K562 (cell line): ENCODE results near the gene MPIG6B. TPM values are rescaled to one million over a fixed set of nuclear protein-coding genes. Genes with fewer than 3 reads are reported as not detected.

Experiments used
- ATAC-seq: fragments of 200-7000 bp; cut with Tn5 transposase; 3 replicates; pipeline ENCODE4 v1.9.1; 2020; ENCODE audit warnings: moderate library complexity
- BruUV-seq: library from RNA; stranded (reverse); fragments of 400-500 nt; replicated peaks from 2 replicates; lab custom pipeline; 2021; lab: Mats Ljungman, UMichigan
- CTCF ChIA-PET: fragments of 300-600 bp; formaldehyde crosslinking; extraction: SDS; loops from one replicate; lab custom pipeline; 2021; ENCODE audit warnings: low intra/inter-chr PET ratio; lab: Yijun Ruan, JAX
- POLR2A ChIA-PET: fragments of 300-600, 350-650 bp; sonication (Branson Sonifier 250); formaldehyde crosslinking; extraction: SDS; loops from one replicate; lab custom pipeline; 2021; ENCODE audit warnings: antibody characterized with exemption, inconsistent platforms; lab: Yijun Ruan, JAX
- DNase-seq, 4 experiments: peaks; one replicate each; pipeline versions ENCODE4 v3.0.0 to v3.0.0-alpha.2; 2011 to 2018; ENCODE audit warnings: low spot score in 3 of 4, mixed read lengths in 3 of 4; ENCODE audit errors: extremely low read depth in 1 of 4
- FAIRE-seq: peaks from 2 replicates; lab custom pipeline; 2011; peaks lifted over from hg19 to GRCh38; lab: Jason Lieb, UNC
- H2AFZ ChIP-seq: 2 replicates; pipeline ENCODE4 v1.6.0; 2011; ENCODE audit warnings: low read depth, low read length, control low read depth, inconsistent platforms
- H3K27ac ChIP-seq: fragments of 200-600 bp; 3 replicates; pipeline ENCODE4 v1.8.0; 2011; ENCODE audit warnings: low read depth, mild to moderate bottlenecking, control low read depth, inconsistent platforms, low read length, moderate library complexity, mixed read lengths; ENCODE audit errors: extremely low read depth
- H3K27me3 ChIP-seq, 2 experiments: fragments of 300-600 bp in 1 of 2; 2 replicates in 1 of 2; 3 replicates in 1 of 2; pipeline versions ENCODE4 v1.6.0 to v1.8.0; 2011; ENCODE audit warnings: inconsistent platforms in 2 of 2, low read length in 2 of 2, mild to moderate bottlenecking in 1 of 2, mixed read lengths in 1 of 2, moderate library complexity in 1 of 2; ENCODE audit not compliant: control insufficient read depth in 2 of 2, insufficient read depth in 2 of 2
- H3K36me3 ChIP-seq: fragments of 300-600 bp; 3 replicates; pipeline ENCODE4 v1.8.0; 2011; ENCODE audit warnings: mild to moderate bottlenecking, low read length, inconsistent platforms; ENCODE audit not compliant: control insufficient read depth, insufficient read depth
- H3K4me1 ChIP-seq, 2 experiments: fragments of 200-600 bp in 1 of 2; replicated peaks in 1 of 2; 2 replicates in 1 of 2; 3 replicates in 1 of 2; pipeline versions ENCODE4 v1.5.1 to v1.8.0; 2011; ENCODE audit warnings: inconsistent platforms in 2 of 2, low read length in 2 of 2, mild to moderate bottlenecking in 1 of 2, mixed read lengths in 1 of 2, moderate library complexity in 1 of 2; ENCODE audit not compliant: control insufficient read depth in 2 of 2, insufficient read depth in 2 of 2
- H3K4me2 ChIP-seq: 2 replicates; pipeline ENCODE4 v1.6.1; 2011; ENCODE audit warnings: low read length, control low read depth, inconsistent platforms, mixed read lengths; ENCODE audit not compliant: insufficient read depth
- H3K4me3 ChIP-seq: fragments of 200-600 bp; sonication (generic), shearing (Covaris generic); 2 replicates; pipeline ENCODE4 v1.5.1; 2016; ENCODE audit warnings: control low read depth, inconsistent platforms
- H3K79me2 ChIP-seq: fragments of 200-600 bp; 3 replicates; pipeline ENCODE4 v1.8.0; 2011; ENCODE audit warnings: low read length, inconsistent platforms; ENCODE audit not compliant: control insufficient read depth, insufficient read depth
- H3K9ac ChIP-seq, 2 experiments: 2 replicates each; pipeline versions ENCODE4 v1.6.0 to v1.6.1; 2011; ENCODE audit warnings: low read depth in 2 of 2, low read length in 2 of 2, control low read depth in 1 of 2, inconsistent platforms in 1 of 2, mild to moderate bottlenecking in 1 of 2, mixed read lengths in 1 of 2; ENCODE audit not compliant: insufficient read depth in 1 of 2
- H3K9me1 ChIP-seq: one replicate; pipeline ENCODE4 v1.6.0; 2011; ENCODE audit warnings: inconsistent platforms, mild to moderate bottlenecking, low read length, moderate library complexity; ENCODE audit not compliant: control insufficient read depth, insufficient read depth
- H3K9me3 ChIP-seq: replicated peaks from 2 replicates; pipeline ENCODE4 v1.5.1; 2011; ENCODE audit warnings: low read depth, low read length, inconsistent platforms; ENCODE audit not compliant: control insufficient read depth, insufficient read depth
- H4K20me1 ChIP-seq: replicated peaks from 2 replicates; pipeline ENCODE4 v1.6.1; 2011; ENCODE audit warnings: low read length, inconsistent platforms, mixed read lengths; ENCODE audit not compliant: control insufficient read depth, insufficient read depth
- ARID2 ChIP-seq: fragments of 450-650 bp; IDR thresholded peaks from 2 replicates; pipeline ENCODE4 v1.6.1; 2017; ENCODE audit warnings: antibody characterized with exemption, mild to moderate bottlenecking
- ARID3B ChIP-seq: fragments of 250-450 bp; sonication (Bioruptor Pico); IDR thresholded peaks from 2 replicates; pipeline ENCODE4 v1.4.0; 2020; ENCODE audit warnings: borderline replicate concordance
- CBX1 ChIP-seq: sonication (generic); IDR thresholded peaks from 2 replicates; pipeline ENCODE4 v1.6.1; 2016; ENCODE audit warnings: antibody characterized with exemption, low read depth, mild to moderate bottlenecking
- CEBPG ChIP-seq, 3 experiments: fragments of 200-800 bp in 1 of 3; sonication (Bioruptor generic) in 1 of 3; sonication (generic) in 1 of 3; formaldehyde crosslinking in 1 of 3; IDR thresholded peaks in 2 of 3; conservative IDR thresholded peaks in 1 of 3; 2 replicates each; pipeline versions ENCODE4 v1.6.1 to v1.8.0; 2016 to 2022; ENCODE audit warnings: missing compliant biosample characterization in 2 of 3, missing genetic modification characterization in 2 of 3, mild to moderate bottlenecking in 1 of 3, missing genetic modification reagents in 1 of 3
- E2F5 ChIP-seq: sonication (generic); formaldehyde crosslinking; IDR thresholded peaks from 2 replicates; pipeline ENCODE4 v1.8.0; 2022; ENCODE audit warnings: mild to moderate bottlenecking, missing genetic modification reagents
- ESRRB ChIP-seq: fragments of 250-450 bp; sonication (Bioruptor Pico); IDR thresholded peaks from 2 replicates; pipeline ENCODE4 v1.5.0; 2020; ENCODE audit warnings: mild to moderate bottlenecking, moderate library complexity, borderline replicate concordance
- ETS2 ChIP-seq: IDR thresholded peaks from 2 replicates; pipeline ENCODE4 v1.6.1; 2016; ENCODE audit warnings: borderline replicate concordance, missing genetic modification characterization, mild to moderate bottlenecking, moderate library complexity, missing compliant biosample characterization; ENCODE audit not compliant: poor library complexity, severe bottlenecking
- MLLT1 ChIP-seq, 2 experiments: fragments of 450-650 bp; IDR thresholded peaks; 2 replicates each; pipeline ENCODE4 v1.6.1; 2016
- POLR2A ChIP-seq: fragments of 450-650 bp; conservative IDR thresholded peaks from 2 replicates; pipeline ENCODE4 v1.6.1; 2016
- POLR2B ChIP-seq: fragments of 450-650 bp; IDR thresholded peaks from 2 replicates; pipeline ENCODE4 v1.6.1; 2018; ENCODE audit warnings: low read depth; ENCODE audit not compliant: partially characterized antibody
- POLR2G ChIP-seq: fragments of 200-400 bp; formaldehyde crosslinking; IDR thresholded peaks from 2 replicates; pipeline ENCODE4 v1.6.1; 2017; ENCODE audit warnings: low read depth, mild to moderate bottlenecking, antibody characterized with exemption, low read length, moderate library complexity
- PYGO2 ChIP-seq: fragments of 450-650 bp; IDR thresholded peaks from 2 replicates; pipeline ENCODE4 v1.6.1; 2016; ENCODE audit warnings: mild to moderate bottlenecking, missing genetic modification characterization, moderate library complexity, missing compliant biosample characterization
- RFX5 ChIP-seq: IDR thresholded peaks from 2 replicates; pipeline ENCODE4 v1.6.1; 2011; ENCODE audit warnings: low read depth, mild to moderate bottlenecking, improper control_type of control experiment, low read length
- SMAD1 ChIP-seq: fragments of 150-350 bp; IDR thresholded peaks from 2 replicates; pipeline ENCODE4 v1.6.1; 2014; ENCODE audit warnings: low read length, low read depth; ENCODE audit not compliant: partially characterized antibody
- SP2 ChIP-seq: IDR thresholded peaks from 2 replicates; pipeline ENCODE4 v1.6.1; 2011; ENCODE audit warnings: mild to moderate bottlenecking, low read depth, low read length, moderate library complexity; ENCODE audit not compliant: poor library complexity, severe bottlenecking; ENCODE audit errors: extremely low read depth
- SUPT5H ChIP-seq: fragments of 450-650 bp; IDR thresholded peaks from 2 replicates; pipeline ENCODE4 v1.6.1; 2016
- TCF7 ChIP-seq: sonication (generic); IDR thresholded peaks from 2 replicates; pipeline ENCODE4 v1.6.1; 2016; ENCODE audit warnings: antibody characterized with exemption, borderline replicate concordance
- ZNF143 ChIP-seq: sonication (generic); formaldehyde crosslinking; IDR thresholded peaks from 2 replicates; pipeline ENCODE4 v1.9.0; 2022; ENCODE audit warnings: mild to moderate bottlenecking, missing genetic modification reagents
- ZNF589 ChIP-seq: fragments of 200-800 bp; sonication (Bioruptor generic); IDR thresholded peaks from 2 replicates; pipeline ENCODE4 v1.6.1; 2016; ENCODE audit warnings: low read depth, missing genetic modification characterization, missing compliant biosample characterization
- WGBS: fragments of 100-300 bp; shearing (Covaris generic); methylation state at CpG from one replicate; pipeline ENCODE4 v1.1.6; 2016; ENCODE audit warnings: low coverage, mixed read lengths; ENCODE audit not compliant: insufficient coverage; ENCODE audit errors: missing lambda C conversion rate; 5-methylcytosine and 5-hydroxymethylcytosine counted together
- in situ Hi-C: fragments of 300-500 bp; cut with MboI; formaldehyde crosslinking; loops from 4 replicates; pipeline ENCODE4 v1.15.0; 2018; ENCODE audit warnings: inconsistent platforms, mixed read lengths
- intact Hi-C: fragments of 100-400 bp; cut with micrococcal nuclease; formaldehyde crosslinking; loops from 2 replicates; pipeline ENCODE4 v1.14.2; 2022
- polyA plus RNA-seq, 8 experiments: library from polyadenylated mRNA; depleted of rRNA in 4 of 8; stranded (reverse) in 5 of 8; unstranded in 3 of 8; fragments of >200 nt; fragmentation: Nextera tagmentation in 2 of 8; fragmentation: Illumina TruSeq in 1 of 8; extraction: Ambion mirVana in 2 of 8; extraction: Trizol in 1 of 8; gene quantifications; 2 replicates each; pipeline versions ENCODE4 v1.2.1 to v1.2.3, GENCODE V29; 2011 to 2014; ENCODE audit warnings: inconsistent platforms in 1 of 8, missing spikeins in 1 of 8
- total RNA-seq, 7 experiments: library from RNA; depleted of rRNA in 6 of 7; stranded (reverse); fragments of >200 nt in 6 of 7; fragmentation: Illumina TruSeq in 2 of 7; extraction: Trizol in 2 of 7; gene quantifications; 2 replicates each; pipeline versions ENCODE4 v1.2.1 to v1.2.3, GENCODE V29; 2011 to 2021; ENCODE audit warnings: low replicate concordance in 1 of 7

The MPIG6B gene
- total and polyA plus RNA-seq, 9 of the 15 experiments (the other 6 are each of a cell fraction or from before 2014, with no cell fraction given), result 0.11 to 1.2 (median 0.28) TPM; not detected in 1

GRCh38 chr6:31733734-31734133 lies 10.6 kb downstream of the MPIG6B start:
- BruUV-seq, result no TSS peak
- 0 out of 2 replicates have a peak, but pooled peaks have one; percentile 7 for TF ChIP-seq E2F5 (CRISPR knock-in tag)
- peak; percentile 56; the same call in 1 of the 2 replicates for TF ChIP-seq ZNF143 (CRISPR knock-in tag)
- TF ChIP-seq PYGO2 (tag), result peak; percentile 24; the same call in 1 of the 2 replicates
- peak; percentile 43 for TF ChIP-seq SUPT5H
- TF ChIP-seq CEBPG (CRISPR knock-in tag; IDR thresholded peaks at IDR 0.05), result 0 out of 2 replicates have a peak, but pooled peaks have one; percentile 28
- no peak for TF ChIP-seq CEBPG (tag; conservative IDR thresholded peaks at IDR 0.05 in 1 of 2, IDR thresholded peaks at IDR 0.05 in 1 of 2)
- TF ChIP-seq ARID2, result peak; percentile 30; the same call in 1 of the 2 replicates
- TF ChIP-seq POLR2B, result peak; percentile 9
- TF ChIP-seq ARID3B, result no peak
- no peak for TF ChIP-seq TCF7
- TF ChIP-seq ESRRB (CRISPR knock-in tag), result 0 out of 2 replicates have a peak, but pooled peaks have one; percentile 43
- TF ChIP-seq MLLT1 (IDR thresholded peaks at IDR 0.05), result no peak
- TF ChIP-seq ETS2, result no peak
- peak; percentile 34; the same call in 1 of the 2 replicates for TF ChIP-seq POLR2G
- peak; percentile 4 for TF ChIP-seq POLR2A
- peak; percentile 1 for TF ChIP-seq SP2
- TF ChIP-seq ZNF589 (CRISPR knock-in tag), result no peak
- TF ChIP-seq SMAD1, result peak; percentile 15
- TF ChIP-seq CBX1, result no peak
- no peak for TF ChIP-seq RFX5

More at GRCh38 chr6:31733734-31734133, 10.6 kb downstream of the MPIG6B start:
- Histone ChIP-seq H4K20me1 (peaks cover 24% of the 10 kb centered on the region), H3K4me3 (peak overlapping the region; percentile 77; the same call in 1 of the 2 replicates), H3K27ac (peak overlapping the region; percentile 95), H3K4me2 (peak overlapping the region; percentile 100), H3K4me1 (peaks cover 43 to 59% of the 10 kb centered on the region in 2 experiments), H3K9ac (peak overlapping the region; percentile 99), H3K27me3 (no peaks in the 10 kb centered on the region), H3K9me1 (no peaks in the 10 kb centered on the region), H3K36me3 (peaks cover 56% of the 10 kb centered on the region), H3K9me3 (no peaks in the 10 kb centered on the region), H3K79me2 (peaks cover 76% of the 10 kb centered on the region), H2AFZ (no peak overlapping the region)
- in situ Hi-C loops (no loop called here), intact Hi-C loops (loop anchor here (2.0 to 10.0 kb wide), 3 partner anchors 43 to 241 kb away; partner anchors contain the start of genes DXO and VARS1)
- ATAC-seq (no peak), DNase-seq (no peak), FAIRE-seq (no peak)
- ChIA-PET CTCF (no interaction called here), POLR2A (interaction anchor here (1.1 to 13.1 kb wide), 6 partner anchors 8 to 100 kb away, joined by 3 to 236 read pairs (median 6); partner anchors contain the start of genes C6orf47, CSNK2B, DDAH2 and GPANK1)
- WGBS, result 69% methylated on average over 4 of the region's 4 CpGs
